PFSK-1 (cell line): ENCODE measurements around the gene PKP1.

Experiments used
- POLR2AphosphoS5 ChIP-seq: IDR thresholded peaks from 2 replicates; pipeline ENCODE4 v1.6.1; 2012; ENCODE audit warnings: low read depth, mild to moderate bottlenecking, control low read depth, low read length, moderate library complexity
- REST ChIP-seq, 2 experiments: IDR thresholded peaks; 2 replicates each; pipeline versions ENCODE4 v1.6.1 to v1.8.0; 2011 to 2012; ENCODE audit warnings: low read depth in 2 of 2, low read length in 2 of 2, control low read depth in 1 of 2, inconsistent platforms in 1 of 2, mild to moderate bottlenecking in 1 of 2, moderate library complexity in 1 of 2; ENCODE audit not compliant: insufficient read depth in 1 of 2
- SIN3A ChIP-seq: IDR thresholded peaks from 2 replicates; pipeline ENCODE4 v1.6.1; 2012; ENCODE audit warnings: mild to moderate bottlenecking, low read length, moderate library complexity, borderline replicate concordance; ENCODE audit not compliant: insufficient read depth
- TAF1 ChIP-seq: IDR thresholded peaks from 2 replicates; pipeline ENCODE4 v1.6.1; 2012; ENCODE audit warnings: low read length, control low read depth, borderline replicate concordance; ENCODE audit not compliant: insufficient read depth

DNA sequence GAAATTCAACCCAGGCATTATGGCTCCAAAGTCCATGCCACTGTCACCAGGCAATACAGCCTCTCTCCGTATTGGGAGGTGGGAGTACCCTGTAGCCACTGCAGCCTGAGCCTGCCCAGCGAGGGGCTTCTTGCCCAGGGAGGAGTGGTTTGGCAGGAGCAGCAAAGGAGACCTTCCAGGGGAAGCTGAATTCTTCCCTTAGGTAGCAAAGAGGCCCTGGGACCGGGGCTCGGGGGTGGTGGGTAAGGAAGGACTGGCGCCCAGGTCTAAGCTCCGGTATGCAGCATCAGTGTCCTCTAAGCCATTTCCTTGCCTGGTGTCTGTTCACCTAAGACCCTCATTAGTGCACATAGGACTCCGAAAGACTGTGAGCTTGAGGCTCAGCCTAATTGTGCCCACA, 77.2 kb downstream of the PKP1 start:
- TF ChIP-seq REST (IDR thresholded peaks at IDR 0.05; ENCODE audit: insufficient read depth in 1 of 2, low read depth in 2 of 2, low read length in 2 of 2), result no peak
- no peak for TF ChIP-seq TAF1
- no peak for TF ChIP-seq POLR2AphosphoS5
- TF ChIP-seq SIN3A, result no peak
